CD4-positive, alpha-beta T cell treated with Interleukin-2 at 100 ng/mL for 4 hours (primary cell): Measurements from ENCODE around the gene DHH.

ENCODE experiments used
- DNase-seq: peaks from one replicate; pipeline ENCODE4 v3.0.0-alpha.2; 2020; ENCODE audit warnings: low spot score

Gene DHH

GRCh38 chr12:49109641-49110463 is 15.3 kb upstream of the DHH start:
- DNase-seq, result no peak

- DNase-seq, result no peak
These were observed 14.4 kb upstream of the DHH start for GRCh38 chr12:49108958-49109404.

GRCh38 chr12:49105504-49106084 is 11.0 kb upstream of the DHH start:
- DNase-seq, result no peak

- no peak for DNase-seq
These were observed 10.2 kb upstream of the DHH start for GRCh38 chr12:49104822-49105221.

GRCh38 chr12:49100380-49100779 is 5.8 kb upstream of the DHH start:
- no peak for DNase-seq

- no peak for DNase-seq
These were observed 4.1 kb upstream of the DHH start for GRCh38 chr12:49098703-49099102.

GRCh38 chr12:49098035-49098451 is 3.4 kb upstream of the DHH start:
- peak; percentile 72 for DNase-seq

- DNase-seq, result no peak
These were observed 2.8 kb upstream of the DHH start for GRCh38 chr12:49097381-49097780.

GRCh38 chr12:49094975-49095365 is 369 bp upstream of the DHH start:
- no peak for DNase-seq

- no peak for DNase-seq
These were observed 825 bp downstream of the DHH start for GRCh38 chr12:49093792-49094159.

- DNase-seq, result no peak
These were observed 1.7 kb downstream of the DHH start for GRCh38 chr12:49092816-49093406.

GRCh38 chr12:49092086-49092815 is 2.4 kb downstream of the DHH start:
- peak; percentile 57 for DNase-seq

GRCh38 chr12:49091836-49092085 is 2.8 kb downstream of the DHH start:
- no peak for DNase-seq

- no peak for DNase-seq
These were observed 3.4 kb downstream of the DHH start for GRCh38 chr12:49091056-49091835.

- no peak for DNase-seq
These were observed 4.5 kb downstream of the DHH start for GRCh38 chr12:49089821-49090773.

GRCh38 chr12:49088932-49089330 is 5.7 kb downstream of the DHH start:
- DNase-seq, result no peak

- peak; percentile 79 for DNase-seq
These were observed 6.3 kb downstream of the DHH start for GRCh38 chr12:49088150-49088931.

- DNase-seq, result no peak
These were observed 8.5 kb downstream of the DHH start for GRCh38 chr12:49086116-49086515.

- DNase-seq, result no peak
These were observed 10.2 kb downstream of the DHH start for GRCh38 chr12:49084438-49084837.

- DNase-seq, result no peak
These were observed 14.8 kb downstream of the DHH start for GRCh38 chr12:49079793-49080192.
